Stimulated activated CD8-positive, alpha-beta memory T cell treated with anti-CD3 and anti-CD28 coated beads, Interleukin-7, amount 100 ng/mL, for 24 hours (primary cell): ENCODE results near the gene IKZF3.
"Not testable (repeated sequence)": the region's sequence is repeated elsewhere in the genome, so short reads cannot be mapped to it uniquely, and the experiment has no call there.

Experiments
- DNase-seq: peaks from one replicate; pipeline ENCODE4 v3.0.0-alpha.2; 2020; ENCODE audit warnings: low read depth

IKZF3 gene

GRCh38 chr17:39863918-39864746, at the start of gene IKZF3:
Gene IKZF3, minus strand, starts transcription at chr17:39864312. Its CDS starts 186 bp downstream, at chr17:39864126.
- peak; percentile 58 for DNase-seq

GRCh38 chr17:39908789-39909352, 44.8 kb upstream of the IKZF3 start:
- no peak for DNase-seq

GRCh38 chr17:39904990-39905288, 40.8 kb upstream of the IKZF3 start:
- DNase-seq, result no peak

DNA sequence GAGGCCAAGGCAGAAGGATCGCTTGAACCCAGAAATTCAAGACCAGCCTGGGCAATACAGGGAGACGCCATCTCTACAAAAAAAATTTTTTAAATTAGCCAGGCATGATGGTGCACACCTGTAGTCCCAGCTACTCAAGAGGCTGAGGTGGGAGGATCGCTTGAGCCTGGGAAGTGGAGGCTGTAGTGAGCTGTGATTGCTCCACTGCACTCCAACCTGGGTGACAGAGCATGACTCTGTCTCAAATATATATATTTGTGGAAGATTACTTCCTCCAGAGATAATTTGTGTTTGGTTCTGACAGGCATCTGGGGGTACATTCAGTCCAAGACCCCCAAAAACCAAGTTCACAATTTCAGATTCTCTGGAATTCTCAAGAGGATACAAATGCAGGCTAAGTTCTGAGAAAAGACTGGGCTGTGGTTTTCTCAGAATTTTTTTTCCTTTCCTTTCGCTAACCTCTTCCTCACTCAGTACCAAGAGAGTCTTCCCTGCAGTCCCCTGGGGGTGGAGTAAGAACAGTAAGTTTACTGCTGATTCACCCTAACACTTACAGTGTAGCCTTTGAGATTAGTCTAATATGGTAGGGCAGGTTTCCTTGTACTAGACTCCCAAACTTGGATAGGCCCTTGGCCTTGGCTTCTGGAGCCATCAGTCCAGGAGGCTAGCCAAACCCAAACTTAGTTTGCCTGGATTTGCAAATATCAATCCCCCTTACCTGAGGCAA, 39.2 kb upstream of the IKZF3 start:
- DNase-seq, result no peak

GRCh38 chr17:39902027-39902426, 37.9 kb upstream of the IKZF3 start:
- not testable (repeated sequence) for DNase-seq

DNA sequence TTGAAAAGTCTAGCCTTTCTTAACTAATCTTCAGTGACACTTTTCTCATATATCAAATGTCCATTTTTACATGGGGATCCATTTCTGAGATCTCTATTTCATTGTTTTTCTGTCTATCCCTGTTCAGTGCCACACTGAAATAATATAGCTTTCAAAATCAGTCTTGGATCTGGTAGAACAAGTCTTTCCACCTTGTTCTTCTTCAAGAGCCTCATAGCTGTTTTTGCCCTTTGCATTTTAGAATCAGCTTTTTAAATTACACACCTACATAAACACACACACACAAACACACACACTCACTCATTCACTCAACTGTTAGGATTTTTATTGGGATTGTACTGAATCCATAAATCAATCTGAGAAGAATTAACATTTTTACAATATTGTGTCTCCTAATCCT, 35.1 kb upstream of the IKZF3 start:
- no peak for DNase-seq

- DNase-seq, result no peak
Observed at GRCh38 chr17:39898088-39898487, 34.0 kb upstream of the IKZF3 start.

GRCh38 chr17:39894681-39895376, 30.7 kb upstream of the IKZF3 start:
- no peak for DNase-seq

GRCh38 chr17:39889200-39889599, 25.1 kb upstream of the IKZF3 start:
- no peak for DNase-seq

- no peak for DNase-seq
Observed at GRCh38 chr17:39887078-39887477, 23.0 kb upstream of the IKZF3 start.

DNA sequence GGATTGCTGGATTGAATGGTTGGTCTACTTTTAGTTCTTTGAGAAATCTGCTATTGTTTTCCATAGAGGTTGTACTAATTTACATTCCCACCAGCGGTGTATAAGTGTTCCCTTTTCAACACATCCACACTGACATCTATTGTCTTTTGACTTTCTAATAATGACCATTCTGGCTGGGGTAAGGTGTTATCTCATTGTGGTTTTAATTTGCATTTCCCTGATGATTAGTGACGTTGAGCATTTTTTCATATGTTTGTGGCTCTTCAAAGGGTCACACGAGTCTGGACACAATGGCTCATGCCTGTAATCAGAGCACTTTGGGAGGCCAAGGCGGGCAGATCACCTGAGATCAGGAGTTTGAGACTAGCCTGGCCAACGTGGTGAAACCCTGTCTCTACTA, 22.0 kb upstream of the IKZF3 start:
- DNase-seq, result not testable (repeated sequence)

- DNase-seq, result no peak
Observed at GRCh38 chr17:39872751-39873150, 8.6 kb upstream of the IKZF3 start.

DNA sequence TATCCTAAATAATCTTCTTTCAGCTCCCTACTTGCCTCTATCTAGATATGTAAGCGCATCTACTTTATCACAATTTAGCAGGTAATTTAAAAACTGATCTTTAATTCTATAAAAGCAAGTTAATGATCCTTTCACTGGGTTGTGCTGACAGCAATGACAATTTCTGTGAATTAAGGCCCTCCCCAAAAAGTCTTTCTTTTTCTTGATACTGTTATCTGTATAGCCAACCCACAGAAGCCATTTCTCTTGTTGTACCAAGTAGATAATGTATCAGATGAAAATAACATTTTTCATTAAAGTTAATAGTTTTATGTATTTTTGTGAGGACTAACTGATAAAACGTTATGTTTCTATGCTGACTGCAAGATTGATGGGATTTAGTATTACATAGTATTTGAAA, 7.7 kb upstream of the IKZF3 start:
- DNase-seq, result no peak

- no peak for DNase-seq
Observed at GRCh38 chr17:39870776-39871175, 6.7 kb upstream of the IKZF3 start.

GRCh38 chr17:39868554-39868942, 4.4 kb upstream of the IKZF3 start:
- no peak for DNase-seq

GRCh38 chr17:39867880-39868553, 3.9 kb upstream of the IKZF3 start, which contains the start of gene ZPBP2:
Gene ZPBP2, plus strand, starts transcription at chr17:39868202. Its CDS starts 153 bp downstream, at chr17:39868355.
- no peak for DNase-seq

- DNase-seq, result peak; percentile 14
Observed at GRCh38 chr17:39867084-39867879, 3.2 kb upstream of the IKZF3 start.

GRCh38 chr17:39866013-39866730, 2.1 kb upstream of the IKZF3 start:
- no peak for DNase-seq

DNA sequence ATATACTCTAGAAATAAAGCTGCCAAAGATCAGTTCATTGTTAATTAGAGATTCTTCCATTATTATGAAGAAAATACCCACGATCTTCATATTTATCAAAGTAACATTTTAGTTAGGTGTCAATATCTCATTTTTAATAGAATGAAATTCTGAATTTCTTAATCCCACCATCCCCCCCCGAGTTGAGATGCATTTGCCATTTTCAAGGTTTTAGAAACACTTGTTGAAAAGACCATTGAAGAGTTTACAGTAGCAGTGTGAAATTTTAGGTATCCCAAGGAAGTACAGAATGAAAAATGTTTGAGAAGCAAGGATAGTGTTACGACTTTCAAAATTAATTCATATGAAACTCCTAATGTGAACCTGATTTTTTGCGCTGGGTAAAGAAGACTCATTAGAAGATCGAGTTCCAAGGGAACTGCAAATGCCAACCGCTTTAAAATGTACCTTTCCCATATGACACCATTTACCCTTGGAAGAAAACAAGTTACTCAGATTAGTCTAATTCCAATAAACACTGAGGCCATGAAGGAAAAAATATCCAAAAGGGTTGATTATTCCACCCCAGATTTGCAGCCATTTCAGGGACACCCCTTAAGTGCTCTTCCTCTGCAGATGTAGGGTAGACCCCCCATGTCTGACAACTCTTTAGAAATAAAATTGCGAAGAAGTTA, 731 bp downstream of the IKZF3 start:
- DNase-seq, result no peak

DNA sequence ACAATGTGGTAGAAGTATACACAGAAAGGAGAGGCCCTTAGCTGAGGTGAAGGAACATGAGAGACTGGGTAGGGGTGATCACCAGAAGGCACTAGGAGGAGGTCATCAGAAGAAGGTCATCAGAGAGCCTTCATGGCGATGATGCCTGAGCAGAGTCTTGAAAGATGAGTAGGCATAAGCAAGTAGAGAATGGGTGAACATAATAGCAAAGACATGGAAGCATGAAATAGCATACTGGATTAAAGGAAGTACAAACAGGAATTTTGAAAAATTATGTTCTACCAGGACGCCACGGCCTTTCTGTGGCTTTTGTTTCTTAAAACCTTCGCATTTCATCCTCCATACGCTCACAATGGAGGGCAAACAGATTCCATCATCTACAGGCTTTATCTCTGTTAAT, 2.9 kb downstream of the IKZF3 start:
- no peak for DNase-seq
